Daoy (cell line): Measurements from ENCODE around the gene CCDC69. TPM values are rescaled to one million over a fixed set of nuclear protein-coding genes. Genes with fewer than 3 reads are reported as not detected.
A peak's percentile ranks its signal among the peaks of the same experiment; 100 is the strongest.
"Not testable (repeated sequence)": the region's sequence is repeated elsewhere in the genome, so short reads cannot be mapped to it uniquely, and the experiment has no call there.

Experiments used
- DNase-seq: peaks from one replicate; pipeline ENCODE4 v3.0.0-alpha.2; 2015; ENCODE audit warnings: low read depth
- total RNA-seq: library from RNA; depleted of rRNA; stranded (reverse); fragments of >200 nt; shearing (Covaris generic); gene quantifications from 2 replicates; pipeline ENCODE4 v1.2.3, GENCODE V29; 2014

Gene CCDC69
- total RNA-seq, 1 experiment from 2014 or later: 0.74 TPM

- DNase-seq: no peak
Observed at GRCh38 chr5:151222054-151222789, 1.7 kb downstream of the CCDC69 start.

- peak; percentile 40 for DNase-seq
Observed at GRCh38 chr5:151221574-151221973, 2.3 kb downstream of the CCDC69 start.

GRCh38 chr5:151219789-151220188 is 4.1 kb downstream of the CCDC69 start:
- no peak for DNase-seq

- no peak for DNase-seq
Observed at GRCh38 chr5:151219138-151219537, 4.8 kb downstream of the CCDC69 start.

GRCh38 chr5:151218177-151218576 is 5.7 kb downstream of the CCDC69 start:
- DNase-seq: no peak

- DNase-seq: no peak
Observed at GRCh38 chr5:151216781-151217180, 7.1 kb downstream of the CCDC69 start.

- no peak for DNase-seq
Observed at GRCh38 chr5:151215546-151215880, 8.4 kb downstream of the CCDC69 start.

- no peak for DNase-seq
Observed at GRCh38 chr5:151214614-151215545, 9.0 kb downstream of the CCDC69 start.

- DNase-seq: peak; percentile 82
Observed at GRCh38 chr5:151213803-151214613, 9.9 kb downstream of the CCDC69 start.

- no peak for DNase-seq
Observed at GRCh38 chr5:151212406-151212798, 11.5 kb downstream of the CCDC69 start.

GRCh38 chr5:151208481-151208914 is 15.4 kb downstream of the CCDC69 start:
- DNase-seq: no peak

- no peak for DNase-seq
Observed at GRCh38 chr5:151205411-151205810, 18.5 kb downstream of the CCDC69 start.

- no peak for DNase-seq
Observed at GRCh38 chr5:151204051-151204450, 19.8 kb downstream of the CCDC69 start.

- DNase-seq: peak; percentile 93
Observed at GRCh38 chr5:151202381-151203139, 21.3 kb downstream of the CCDC69 start.

GRCh38 chr5:151200913-151201595 is 22.8 kb downstream of the CCDC69 start:
- DNase-seq: no peak

- DNase-seq: no peak
Observed at GRCh38 chr5:151199581-151200185, 24.2 kb downstream of the CCDC69 start.

- no peak for DNase-seq
Observed at GRCh38 chr5:151198861-151199260, 25.0 kb downstream of the CCDC69 start.

- DNase-seq: not testable (repeated sequence)
Observed at GRCh38 chr5:151197291-151197600, 26.6 kb downstream of the CCDC69 start.

GRCh38 chr5:151196556-151197290 is 27.2 kb downstream of the CCDC69 start:
- DNase-seq: no peak

- no peak for DNase-seq
Observed at GRCh38 chr5:151195622-151196021, 28.3 kb downstream of the CCDC69 start.
